Measurements from ENCODE around the gene AQP12B. TPM values are rescaled to one million over a fixed set of nuclear protein-coding genes. Genes with fewer than 3 reads are reported as not detected.

The AQP12B gene
- total and polyA plus RNA-seq, 9 of the 15 experiments (the other 6 are each of a cell fraction or from before 2014, with no cell fraction given), result not detected

DNA sequence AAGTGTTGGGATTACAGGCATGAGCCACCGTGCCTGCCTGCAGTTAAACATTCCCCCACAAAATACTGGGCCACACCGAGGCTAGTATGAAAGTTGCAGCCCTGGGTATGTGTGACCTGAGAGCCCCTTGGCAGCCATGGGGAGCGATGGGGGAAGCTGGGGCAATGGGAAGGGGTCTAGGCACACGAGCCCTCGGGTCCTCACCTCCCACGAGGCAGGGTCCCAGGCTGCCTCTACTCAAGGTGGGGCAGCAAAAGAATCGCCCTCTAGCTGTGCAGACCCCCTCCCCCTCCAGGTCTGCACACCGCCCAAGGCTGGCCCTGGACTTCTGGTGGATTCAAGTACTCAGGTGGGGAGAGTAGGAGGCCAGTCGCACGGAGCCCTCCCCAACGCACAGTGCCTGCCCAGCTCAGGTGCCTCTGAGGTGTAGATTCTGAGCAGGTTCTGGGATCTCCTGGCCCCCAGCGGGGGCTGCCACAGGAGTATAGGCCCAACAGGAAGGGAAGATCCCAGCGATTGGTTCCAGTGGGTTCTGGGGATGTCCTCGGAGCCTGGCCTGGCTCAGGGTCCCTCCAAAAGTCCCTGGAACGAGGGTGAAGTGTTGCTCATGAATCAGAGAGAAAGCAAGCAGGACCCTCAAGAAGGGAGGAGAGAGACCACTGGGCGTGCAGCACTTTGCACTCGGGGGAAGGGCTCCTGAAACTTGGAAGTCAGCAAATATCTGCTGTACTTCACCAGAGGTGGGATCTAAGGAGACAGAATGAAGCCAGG, 54.8 kb downstream of the AQP12B start (continued):
- TF ChIP-seq SAP30 (IDR thresholded peaks at IDR 0.05; ENCODE audit: borderline replicate concordance, insufficient read depth, low read depth, low read length, poor library complexity, severe bottlenecking), result no peak
- TF ChIP-seq ZNF717 (CRISPR knock-in tag; IDR thresholded peaks at IDR 0.05), result no peak
- TF ChIP-seq RB1 (IDR thresholded peaks at IDR 0.05; ENCODE audit: low read depth), result no peak
- no peak for TF ChIP-seq TCF7L2 (IDR thresholded peaks at IDR 0.05; ENCODE audit: low read depth, low read length)
- TF ChIP-seq HMG20A (CRISPR knock-in tag; conservative IDR thresholded peaks at IDR 0.05), result no peak
- TF ChIP-seq, protein P1, sequence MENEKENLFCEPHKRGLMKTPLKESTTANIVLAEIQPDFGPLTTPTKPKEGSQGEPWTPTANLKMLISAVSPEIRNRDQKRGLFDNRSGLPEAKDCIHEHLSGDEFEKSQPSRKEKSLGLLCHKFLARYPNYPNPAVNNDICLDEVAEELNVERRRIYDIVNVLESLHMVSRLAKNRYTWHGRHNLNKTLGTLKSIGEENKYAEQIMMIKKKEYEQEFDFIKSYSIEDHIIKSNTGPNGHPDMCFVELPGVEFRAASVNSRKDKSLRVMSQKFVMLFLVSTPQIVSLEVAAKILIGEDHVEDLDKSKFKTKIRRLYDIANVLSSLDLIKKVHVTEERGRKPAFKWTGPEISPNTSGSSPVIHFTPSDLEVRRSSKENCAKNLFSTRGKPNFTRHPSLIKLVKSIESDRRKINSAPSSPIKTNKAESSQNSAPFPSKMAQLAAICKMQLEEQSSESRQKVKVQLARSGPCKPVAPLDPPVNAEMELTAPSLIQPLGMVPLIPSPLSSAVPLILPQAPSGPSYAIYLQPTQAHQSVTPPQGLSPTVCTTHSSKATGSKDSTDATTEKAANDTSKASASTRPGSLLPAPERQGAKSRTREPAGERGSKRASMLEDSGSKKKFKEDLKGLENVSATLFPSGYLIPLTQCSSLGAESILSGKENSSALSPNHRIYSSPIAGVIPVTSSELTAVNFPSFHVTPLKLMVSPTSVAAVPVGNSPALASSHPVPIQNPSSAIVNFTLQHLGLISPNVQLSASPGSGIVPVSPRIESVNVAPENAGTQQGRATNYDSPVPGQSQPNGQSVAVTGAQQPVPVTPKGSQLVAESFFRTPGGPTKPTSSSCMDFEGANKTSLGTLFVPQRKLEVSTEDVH (IDR thresholded peaks at IDR 0.05; ENCODE audit: low read depth, partially characterized antibody), result no peak
- TF ChIP-seq PRMT5 (CRISPR knock-in tag; IDR thresholded peaks at IDR 0.05), result no peak
- TF ChIP-seq NFXL1 (CRISPR knock-in tag; IDR thresholded peaks at IDR 0.05), result no peak
